ENCODE results near the gene OVOL3. TPM values are rescaled to one million over a fixed set of nuclear protein-coding genes. Genes with fewer than 3 reads are reported as not detected.

Gene OVOL3
- total and polyA plus RNA-seq, 9 donors = 0.18 TPM; not detected in 8

DNA sequence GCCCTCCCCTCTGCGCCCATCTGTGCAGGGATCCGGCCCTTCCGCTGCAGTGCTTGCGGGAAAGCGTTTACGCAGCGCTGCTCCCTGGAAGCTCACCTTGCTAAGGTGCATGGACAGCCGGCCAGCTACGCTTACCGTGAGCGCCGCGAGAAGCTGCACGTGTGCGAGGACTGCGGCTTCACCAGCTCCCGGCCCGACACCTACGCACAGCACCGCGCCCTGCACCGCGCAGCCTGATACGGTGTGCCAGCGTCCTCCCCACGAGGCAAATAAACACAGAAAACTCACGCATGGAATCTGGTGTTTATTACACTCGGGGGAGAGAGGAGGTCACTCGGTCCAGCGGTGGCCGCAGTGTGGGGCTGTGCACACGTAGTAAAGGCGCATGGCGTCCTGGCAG is 2.5 kb downstream of the OVOL3 start:
- no peak for DNase-seq
- H3K4me1 ChIP-seq (ENCODE audit: control insufficient read depth, insufficient read depth, low read length) = peaks cover 21% of the 10 kb centered on the region
- no peaks in the 10 kb centered on the region for H3K9me3 ChIP-seq (replicated peaks; ENCODE audit: control insufficient read depth, low read depth, low read length)
- H3K36me3 ChIP-seq (ENCODE audit: control insufficient read depth, insufficient read depth, low read length) = peaks cover 38% of the 10 kb centered on the region
- no peak overlapping the region for H3K27ac ChIP-seq (ENCODE audit: low read length)
- no peaks in the 10 kb centered on the region for H3K27me3 ChIP-seq (ENCODE audit: control insufficient read depth, insufficient read depth, low read length)
- H3K4me3 ChIP-seq (ENCODE audit: low read length) = no peak overlapping the region
- WGBS (ENCODE audit: insufficient coverage) = 85% methylated on average over 30 of the region's 34 CpGs

DNA sequence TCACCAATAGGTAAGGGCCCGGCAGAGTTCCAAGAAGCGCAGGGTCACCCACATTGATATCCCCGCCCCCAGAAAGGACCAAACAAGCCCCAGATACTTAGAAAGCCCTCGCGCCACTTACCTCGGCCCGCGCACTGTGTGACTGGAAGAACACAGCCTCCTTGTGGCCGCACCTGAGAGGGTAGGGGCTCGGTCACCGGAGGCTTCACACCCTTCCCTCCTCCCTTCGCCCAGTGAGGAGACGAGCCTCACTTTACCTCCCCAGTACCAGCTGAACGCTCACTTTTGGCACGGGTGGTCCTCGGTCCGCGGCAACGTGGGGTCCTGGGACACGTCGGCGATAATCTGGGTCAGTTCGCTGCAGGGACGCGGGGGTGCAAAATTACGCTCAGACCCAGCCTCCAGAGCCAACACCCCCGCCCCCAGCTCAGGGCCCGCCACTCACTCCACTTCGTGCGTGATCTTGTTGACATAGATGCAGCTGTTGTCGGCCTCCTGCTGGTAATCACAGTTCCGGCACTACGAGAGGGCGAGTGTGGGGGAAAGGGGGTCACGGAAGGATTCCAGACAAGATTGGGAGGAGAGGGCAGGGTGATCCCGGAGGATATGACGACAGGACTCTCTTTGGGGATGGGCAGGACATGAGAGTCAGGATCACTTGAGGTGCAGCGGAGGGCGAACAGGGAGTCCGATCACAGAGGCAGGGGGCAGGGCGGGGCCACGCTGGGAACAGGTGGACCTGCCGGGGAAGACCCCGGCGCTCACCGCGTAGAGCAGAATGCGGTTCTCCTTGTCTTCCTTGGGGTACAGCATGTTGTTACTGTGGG is 3.2 kb downstream of the OVOL3 start:
- peak overlapping the region; percentile 95 for H3K27ac ChIP-seq (ENCODE audit: low read length)
- DNase-seq = peak; percentile 61
- H3K4me3 ChIP-seq (ENCODE audit: low read length) = peak overlapping the region; percentile 78
- H3K9me3 ChIP-seq (replicated peaks; ENCODE audit: control insufficient read depth, low read depth, low read length) = no peaks in the 10 kb centered on the region
- H3K36me3 ChIP-seq (ENCODE audit: control insufficient read depth, insufficient read depth, low read length) = peaks cover 45% of the 10 kb centered on the region
- peaks cover 21% of the 10 kb centered on the region for H3K4me1 ChIP-seq (ENCODE audit: control insufficient read depth, insufficient read depth, low read length)
- no peaks in the 10 kb centered on the region for H3K27me3 ChIP-seq (ENCODE audit: control insufficient read depth, insufficient read depth, low read length)
- WGBS (ENCODE audit: insufficient coverage) = 6% methylated on average over 30 of the region's 48 CpGs

DNA sequence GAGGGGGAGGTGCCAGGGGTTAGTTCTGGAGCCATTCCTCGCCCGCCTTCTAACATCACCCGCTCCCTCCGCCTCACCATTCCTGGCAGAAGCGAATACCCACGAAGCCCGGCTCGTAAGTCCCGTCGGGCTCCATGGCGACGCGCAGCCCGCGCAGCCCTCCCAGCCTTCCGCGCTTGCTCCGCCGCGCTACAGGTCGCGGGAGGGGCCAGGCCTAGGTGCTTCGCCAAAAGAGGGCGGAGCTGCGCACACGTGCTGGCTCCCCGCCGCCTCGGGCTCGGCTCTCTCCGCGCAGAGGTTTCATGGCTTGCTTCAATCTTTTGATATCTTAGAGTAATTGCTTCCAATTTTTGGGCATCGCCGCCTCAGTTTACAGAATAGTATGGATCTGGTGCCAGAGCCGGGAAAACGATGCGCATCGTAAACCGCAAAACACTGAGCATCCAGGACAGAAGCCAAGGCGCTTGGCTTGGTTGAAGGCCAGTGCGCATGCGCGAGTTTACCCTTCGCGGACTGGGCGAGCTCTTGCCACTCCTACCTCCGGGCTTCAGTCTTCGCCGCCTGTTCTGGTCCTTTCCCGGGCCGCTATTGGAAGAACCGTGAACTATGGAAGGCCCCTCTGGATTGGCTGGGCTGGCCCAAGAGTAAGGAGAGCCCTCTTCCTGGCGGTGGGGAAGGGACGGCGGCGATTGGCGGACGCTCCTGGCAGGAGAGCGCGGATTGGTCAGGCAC is 3.9 kb downstream of the OVOL3 start, which contains the start of gene POLR2I:
POLR2I (minus strand) TSS at position 155 of the 732 bp plus-strand sequence; CDS start at position 136, 19 bp downstream.
- H3K4me1 ChIP-seq (ENCODE audit: control insufficient read depth, insufficient read depth, low read length) = peaks cover 21% of the 10 kb centered on the region
- peak within 1 kb of the TSS; percentile 95 for H3K27ac ChIP-seq (ENCODE audit: low read length)
- whole genome bisulfite sequencing (ENCODE audit: insufficient coverage) = under 1% methylated on average over 54 of the region's 60 CpGs
- H3K27me3 ChIP-seq (ENCODE audit: control insufficient read depth, insufficient read depth, low read length) = no peaks in the 10 kb centered on the region
- peaks cover 49% of the 10 kb centered on the region for H3K36me3 ChIP-seq (ENCODE audit: control insufficient read depth, insufficient read depth, low read length)
- peak; percentile 100 for DNase-seq
- peak within 1 kb of the TSS; percentile 78 for H3K4me3 ChIP-seq (ENCODE audit: low read length)
- no peaks in the 10 kb centered on the region for H3K9me3 ChIP-seq (replicated peaks; ENCODE audit: control insufficient read depth, low read depth, low read length)

DNA sequence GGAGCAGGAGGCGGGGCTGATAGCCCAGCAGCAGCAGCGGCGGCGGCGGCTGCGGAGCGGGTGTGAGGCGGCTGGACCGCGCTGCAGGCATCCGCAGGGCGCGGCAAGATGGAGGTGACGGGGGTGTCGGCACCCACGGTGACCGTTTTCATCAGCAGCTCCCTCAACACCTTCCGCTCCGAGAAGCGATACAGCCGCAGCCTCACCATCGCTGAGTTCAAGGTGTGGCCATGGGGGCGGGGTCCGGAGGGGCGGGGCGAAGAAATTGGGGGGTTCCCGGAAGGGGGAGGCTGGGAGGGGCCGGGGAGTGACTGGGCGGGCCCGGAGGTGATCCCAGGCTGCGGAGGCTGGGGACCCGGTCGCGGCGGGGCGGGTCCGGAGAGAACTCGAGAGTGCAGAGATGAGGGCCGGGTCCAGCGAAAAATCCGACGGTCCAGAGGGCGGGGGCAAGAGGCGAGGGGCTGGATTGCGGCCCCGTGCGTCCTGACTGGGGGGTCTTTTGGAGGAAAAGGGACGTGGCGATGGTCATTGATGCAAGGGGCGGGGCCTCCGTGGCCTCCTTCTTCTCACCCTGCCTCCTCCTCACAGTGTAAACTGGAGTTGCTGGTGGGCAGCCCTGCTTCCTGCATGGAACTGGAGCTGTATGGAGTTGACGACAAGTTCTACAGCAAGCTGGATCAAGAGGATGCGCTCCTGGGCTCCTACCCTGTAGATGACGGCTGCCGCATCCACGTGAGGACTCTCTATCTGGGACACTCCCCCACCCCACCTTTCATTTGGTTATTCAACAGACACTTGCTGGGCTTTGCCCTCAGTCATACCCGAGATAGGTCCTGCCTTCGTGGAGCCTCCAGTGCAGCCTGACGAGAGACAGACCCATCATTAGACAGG is 4.8 kb downstream of the OVOL3 start, which contains the start of gene TBCB:
TBCB (plus strand) TSS at position 16 of the 891 bp plus-strand sequence; CDS start at position 109, 93 bp downstream.
- Histone ChIP-seq H3K36me3 (ENCODE audit: control insufficient read depth, insufficient read depth, low read length) (peaks cover 57% of the 10 kb centered on the region), H3K27ac (ENCODE audit: low read length) (peak within 1 kb of the TSS; percentile 95), H3K27me3 (ENCODE audit: control insufficient read depth, insufficient read depth, low read length) (no peaks in the 10 kb centered on the region), H3K4me1 (ENCODE audit: control insufficient read depth, insufficient read depth, low read length) (peaks cover 21% of the 10 kb centered on the region), H3K9me3 (replicated peaks; ENCODE audit: control insufficient read depth, low read depth, low read length) (no peaks in the 10 kb centered on the region), H3K4me3 (ENCODE audit: low read length) (peak within 1 kb of the TSS; percentile 78)
- WGBS (ENCODE audit: insufficient coverage) = 1% methylated on average over 45 of the region's 59 CpGs
- no peak for DNase-seq

DNA sequence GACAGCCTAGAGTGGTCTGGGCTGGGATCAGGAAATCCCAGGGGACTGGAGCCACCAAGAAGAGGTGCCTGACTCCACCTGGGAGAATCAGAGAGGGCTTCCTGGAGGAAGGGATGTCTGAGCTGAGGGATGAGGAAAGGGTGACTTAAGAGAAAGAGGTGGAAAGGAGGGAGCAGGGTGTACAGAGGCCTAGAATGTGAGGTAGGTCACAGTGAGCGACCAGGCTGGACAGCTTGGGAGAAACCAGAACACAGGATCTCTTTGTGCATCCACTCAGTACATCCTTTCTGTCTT is 5.3 kb downstream of the OVOL3 start:
- Histone ChIP-seq H3K27me3 (ENCODE audit: control insufficient read depth, insufficient read depth, low read length) (no peaks in the 10 kb centered on the region), H3K4me1 (ENCODE audit: control insufficient read depth, insufficient read depth, low read length) (peaks cover 21% of the 10 kb centered on the region), H3K36me3 (ENCODE audit: control insufficient read depth, insufficient read depth, low read length) (peaks cover 60% of the 10 kb centered on the region), H3K9me3 (replicated peaks; ENCODE audit: control insufficient read depth, low read depth, low read length) (no peaks in the 10 kb centered on the region), H3K27ac (ENCODE audit: low read length) (no peak overlapping the region), H3K4me3 (ENCODE audit: low read length) (no peak overlapping the region)
- 80% methylated on average over 1 of the region's 1 CpG for WGBS (ENCODE audit: insufficient coverage)
- DNase-seq = no peak

DNA sequence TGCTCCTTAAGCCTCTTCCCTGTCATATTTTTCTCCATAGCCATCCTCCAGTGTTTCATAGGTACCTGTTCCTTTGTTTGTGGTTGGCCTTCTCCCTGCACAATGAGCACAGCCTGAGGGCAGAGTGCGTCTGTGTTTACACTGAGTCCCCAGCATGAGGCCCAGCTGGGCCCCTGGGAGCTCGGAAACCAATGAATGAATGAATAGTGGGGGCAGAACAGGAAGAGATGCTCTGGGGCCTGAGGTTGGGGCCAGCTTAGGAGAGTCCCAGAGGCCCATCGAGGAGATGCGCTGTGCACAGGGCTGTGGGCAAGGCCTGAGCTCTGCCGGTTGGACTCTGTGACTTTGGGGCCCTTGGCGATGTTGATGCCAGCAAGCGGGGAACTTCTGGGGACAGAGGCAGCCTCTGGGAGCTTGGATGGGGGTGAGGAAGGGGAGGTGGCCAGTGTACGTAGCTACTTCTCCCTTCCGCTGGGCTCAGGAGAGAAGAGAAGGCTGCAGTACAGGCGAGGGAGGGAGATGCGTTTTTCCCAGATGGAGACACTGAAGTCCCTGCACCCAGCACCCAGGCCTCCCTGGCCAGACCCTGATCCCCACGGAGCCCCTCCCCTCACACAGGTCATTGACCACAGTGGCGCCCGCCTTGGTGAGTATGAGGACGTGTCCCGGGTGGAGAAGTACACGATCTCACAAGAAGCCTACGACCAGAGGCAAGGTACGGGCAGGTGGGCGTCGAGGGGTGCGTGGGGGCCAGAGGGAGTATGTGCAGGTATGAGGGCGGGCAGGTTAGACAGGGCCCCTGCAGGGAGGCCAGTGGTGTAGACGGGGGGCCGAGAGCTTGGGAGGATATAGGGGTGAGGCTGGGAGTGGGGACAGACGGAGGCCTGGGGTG is 9.4 kb downstream of the OVOL3 start:
- no peak for DNase-seq
- Histone ChIP-seq H3K27ac (ENCODE audit: low read length) (no peak overlapping the region), H3K4me3 (ENCODE audit: low read length) (no peak overlapping the region), H3K36me3 (ENCODE audit: control insufficient read depth, insufficient read depth, low read length) (peaks cover 72% of the 10 kb centered on the region), H3K4me1 (ENCODE audit: control insufficient read depth, insufficient read depth, low read length) (peaks cover 8% of the 10 kb centered on the region), H3K27me3 (ENCODE audit: control insufficient read depth, insufficient read depth, low read length) (no peaks in the 10 kb centered on the region), H3K9me3 (replicated peaks; ENCODE audit: control insufficient read depth, low read depth, low read length) (no peaks in the 10 kb centered on the region)
- WGBS (ENCODE audit: insufficient coverage) = 83% methylated on average over 21 of the region's 26 CpGs

DNA sequence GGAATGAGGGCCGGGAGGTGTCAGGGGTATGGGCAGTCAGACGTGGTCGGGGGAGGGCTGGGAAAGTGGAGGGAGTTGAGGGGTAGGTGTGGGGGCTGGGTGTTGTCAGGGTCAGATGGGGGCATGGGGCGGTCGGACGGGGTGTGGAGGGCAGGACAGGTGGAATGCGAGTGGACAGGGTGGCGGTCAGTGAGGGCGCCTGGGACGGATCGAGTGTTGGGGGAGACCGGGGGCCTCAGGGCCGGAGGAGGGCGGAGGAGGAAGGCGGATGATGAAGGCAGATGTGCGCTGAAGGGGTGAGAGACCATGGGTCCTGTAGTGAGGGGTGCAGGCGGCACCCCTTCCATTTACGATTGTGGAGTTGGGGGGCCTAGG is 10.0 kb downstream of the OVOL3 start:
- H3K9me3 ChIP-seq (replicated peaks; ENCODE audit: control insufficient read depth, low read depth, low read length) = no peaks in the 10 kb centered on the region
- no peak overlapping the region for H3K4me3 ChIP-seq (ENCODE audit: low read length)
- no peak for DNase-seq
- H3K27me3 ChIP-seq (ENCODE audit: control insufficient read depth, insufficient read depth, low read length) = no peaks in the 10 kb centered on the region
- H3K4me1 ChIP-seq (ENCODE audit: control insufficient read depth, insufficient read depth, low read length) = peaks cover 5% of the 10 kb centered on the region
- WGBS (ENCODE audit: insufficient coverage) = 89% methylated on average over 18 of the region's 18 CpGs
- H3K36me3 ChIP-seq (ENCODE audit: control insufficient read depth, insufficient read depth, low read length) = peaks cover 78% of the 10 kb centered on the region
- H3K27ac ChIP-seq (ENCODE audit: low read length) = no peak overlapping the region

DNA sequence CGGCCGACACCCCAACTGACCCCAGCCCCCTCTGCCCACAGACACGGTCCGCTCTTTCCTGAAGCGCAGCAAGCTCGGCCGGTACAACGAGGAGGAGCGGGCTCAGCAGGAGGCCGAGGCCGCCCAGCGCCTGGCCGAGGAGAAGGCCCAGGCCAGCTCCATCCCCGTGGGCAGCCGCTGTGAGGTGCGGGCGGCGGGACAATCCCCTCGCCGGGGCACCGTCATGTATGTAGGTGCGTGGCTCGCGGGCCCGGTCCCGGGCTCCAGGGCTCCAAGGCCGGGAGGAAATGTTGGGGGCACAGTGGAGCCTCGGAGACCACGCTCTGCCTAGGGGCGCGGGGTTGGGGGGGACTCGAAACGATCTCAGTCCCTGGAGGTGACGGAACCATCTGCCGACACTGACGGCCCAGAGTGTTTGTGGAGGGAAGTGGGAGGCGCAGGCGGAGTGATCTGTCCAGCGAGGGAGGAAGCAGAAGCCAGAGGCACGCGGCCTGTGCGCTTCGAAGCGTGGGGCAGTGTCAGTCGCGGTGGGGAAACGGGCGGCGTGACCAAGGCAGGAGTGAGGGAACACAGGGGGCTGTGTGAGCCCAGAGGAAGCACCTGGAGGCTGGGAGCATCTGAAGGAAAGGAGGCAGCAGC is 10.7 kb downstream of the OVOL3 start:
- no peaks in the 10 kb centered on the region for H3K4me1 ChIP-seq (ENCODE audit: control insufficient read depth, insufficient read depth, low read length)
- H3K36me3 ChIP-seq (ENCODE audit: control insufficient read depth, insufficient read depth, low read length) = peaks cover 78% of the 10 kb centered on the region
- H3K27me3 ChIP-seq (ENCODE audit: control insufficient read depth, insufficient read depth, low read length) = no peaks in the 10 kb centered on the region
- no peaks in the 10 kb centered on the region for H3K9me3 ChIP-seq (replicated peaks; ENCODE audit: control insufficient read depth, low read depth, low read length)
- no peak overlapping the region for H3K4me3 ChIP-seq (ENCODE audit: low read length)
- no peak for DNase-seq
- no peak overlapping the region for H3K27ac ChIP-seq (ENCODE audit: low read length)
- 85% methylated on average over 45 of the region's 49 CpGs for WGBS (ENCODE audit: insufficient coverage)

DNA sequence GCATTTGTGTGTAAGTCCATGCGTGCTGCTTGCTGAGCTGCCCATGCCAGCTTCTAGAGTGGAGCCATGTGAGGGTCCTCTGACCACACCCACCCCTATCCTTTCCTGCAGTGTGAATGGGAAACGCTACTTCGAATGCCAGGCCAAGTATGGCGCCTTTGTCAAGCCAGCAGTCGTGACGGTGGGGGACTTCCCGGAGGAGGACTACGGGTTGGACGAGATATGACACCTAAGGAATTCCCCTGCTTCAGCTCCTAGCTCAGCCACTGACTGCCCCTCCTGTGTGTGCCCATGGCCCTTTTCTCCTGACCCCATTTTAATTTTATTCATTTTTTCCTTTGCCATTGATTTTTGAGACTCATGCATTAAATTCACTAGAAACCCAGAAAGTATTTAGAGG is 14.6 kb downstream of the OVOL3 start:
- no peak overlapping the region for H3K27ac ChIP-seq (ENCODE audit: low read length)
- WGBS (ENCODE audit: insufficient coverage) = 96% methylated on average over 7 of the region's 9 CpGs
- H3K36me3 ChIP-seq (ENCODE audit: control insufficient read depth, insufficient read depth, low read length) = peaks cover 45% of the 10 kb centered on the region
- H3K4me1 ChIP-seq (ENCODE audit: control insufficient read depth, insufficient read depth, low read length) = peaks cover 11% of the 10 kb centered on the region
- H3K27me3 ChIP-seq (ENCODE audit: control insufficient read depth, insufficient read depth, low read length) = no peaks in the 10 kb centered on the region
- DNase-seq = no peak
- no peaks in the 10 kb centered on the region for H3K9me3 ChIP-seq (replicated peaks; ENCODE audit: control insufficient read depth, low read depth, low read length)
- no peak overlapping the region for H3K4me3 ChIP-seq (ENCODE audit: low read length)
